HG03095 (cell line): ENCODE measurements around the gene APOO.

Source experiments
- ATAC-seq: cut with Tn5 transposase; IDR thresholded peaks from one replicate; pipeline ENCODE4 v1.9.1; 2021; ENCODE audit warnings: moderate library complexity; ENCODE audit not compliant: unreplicated experiment

Gene APOO

GRCh38 chrX:23788946-23789345 lies 118.8 kb downstream of the APOO start:
- ATAC-seq = no peak

DNA sequence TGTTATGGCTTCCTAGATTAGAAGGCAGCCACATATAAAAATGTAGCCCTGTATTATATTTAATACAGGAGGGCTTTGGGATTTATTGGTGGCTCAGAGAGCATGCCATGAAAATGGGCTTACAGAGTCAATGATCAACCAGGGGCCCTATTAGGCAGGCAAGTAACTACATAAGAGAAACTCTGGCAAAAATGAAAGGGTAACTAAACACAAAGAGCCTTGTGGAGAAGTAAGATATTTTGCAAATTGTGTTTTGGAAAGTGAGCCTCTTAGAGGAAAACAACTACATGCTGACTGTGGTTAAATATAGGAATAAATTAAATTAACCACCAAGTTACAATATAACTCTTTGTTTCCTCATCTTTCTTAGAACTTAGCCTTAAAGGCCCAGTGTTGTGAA lies 119.2 kb downstream of the APOO start:
- ATAC-seq = no peak

- ATAC-seq = no peak
These were observed 120.0 kb downstream of the APOO start for GRCh38 chrX:23787745-23788118.

- no peak for ATAC-seq
These were observed 121.4 kb downstream of the APOO start for GRCh38 chrX:23786268-23786815.

- no peak for ATAC-seq
These were observed 122.2 kb downstream of the APOO start for GRCh38 chrX:23785580-23785979.

DNA sequence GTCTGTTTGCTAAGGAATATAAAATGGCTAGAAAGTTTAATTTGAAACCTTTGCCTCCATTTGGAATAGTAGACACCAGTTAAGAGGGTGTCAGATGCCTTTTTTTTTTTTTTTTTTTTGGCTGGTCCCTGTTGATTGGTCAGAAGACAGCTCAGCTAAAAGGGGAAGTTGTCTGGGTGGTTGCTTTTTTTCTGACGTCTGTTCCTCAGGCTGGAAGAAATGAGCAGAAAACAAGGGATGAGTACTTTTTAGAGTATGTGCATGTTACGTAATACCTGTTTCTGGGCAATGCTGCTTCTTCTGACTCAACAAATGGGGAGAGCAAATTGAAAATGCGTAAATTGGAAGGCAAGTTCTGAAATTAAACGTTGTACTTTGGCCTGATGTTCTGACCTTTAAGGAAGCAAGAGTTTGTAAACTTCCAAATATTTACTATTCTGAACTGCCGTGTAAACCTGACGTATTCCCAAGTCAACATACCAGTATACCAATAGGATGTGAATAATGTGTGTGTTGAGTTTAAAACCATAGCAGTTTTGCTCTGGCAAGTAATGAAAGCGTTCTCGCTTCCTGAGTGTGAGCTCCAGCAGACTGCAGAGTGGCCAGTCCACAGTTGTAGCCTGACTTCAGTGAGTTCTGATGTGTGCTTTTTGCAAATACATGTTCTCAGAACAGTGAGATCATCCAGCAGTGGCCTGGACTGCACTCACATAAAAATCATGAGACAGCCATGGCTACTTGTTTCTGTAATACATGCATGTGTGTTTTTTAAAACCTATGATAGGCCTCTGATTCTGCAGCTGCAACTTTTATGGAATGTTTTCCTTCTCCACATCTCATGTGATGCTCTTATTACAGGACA lies 123.0 kb downstream of the APOO start:
- ATAC-seq = no peak

DNA sequence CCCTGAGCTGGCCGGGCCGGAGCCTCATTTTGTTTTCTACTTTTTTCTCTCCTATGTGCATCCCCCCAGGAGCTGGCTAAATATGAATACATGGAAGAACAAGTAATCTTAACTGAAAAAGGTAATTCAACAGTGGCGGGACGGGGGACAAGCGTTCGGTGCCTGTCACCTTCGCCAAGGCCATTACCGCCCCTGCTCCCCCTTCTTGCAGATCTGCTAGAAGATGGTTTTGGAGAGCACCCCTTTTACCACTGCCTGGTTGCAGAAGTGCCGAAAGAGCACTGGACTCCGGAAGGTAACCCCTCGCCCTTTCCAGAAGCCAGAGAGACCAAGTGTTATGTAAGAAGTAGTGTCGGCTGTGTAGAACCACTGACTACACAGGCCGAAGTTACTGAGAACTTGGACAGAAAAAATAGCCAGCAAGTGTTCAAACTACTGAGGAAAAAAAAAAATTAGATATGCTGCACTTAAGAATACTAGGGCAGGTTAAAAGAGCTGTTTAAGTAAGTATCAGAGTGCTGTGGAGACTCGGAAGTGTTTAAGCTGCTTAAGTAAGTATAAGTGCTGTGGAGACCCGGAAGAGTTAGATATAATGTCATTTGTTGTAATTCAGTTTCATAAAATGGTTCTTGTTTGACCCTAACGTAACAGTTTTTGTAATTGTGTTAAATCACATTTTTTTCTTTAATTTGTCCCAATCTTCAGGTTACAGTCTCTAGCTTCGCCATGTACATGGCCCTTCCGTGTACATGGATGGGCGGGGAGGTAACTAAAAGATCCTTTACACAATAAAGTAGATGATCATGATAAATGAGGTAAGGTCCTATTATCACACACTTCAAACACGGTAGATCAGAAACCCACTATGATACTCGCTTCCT lies 123.9 kb downstream of the APOO start:
- ATAC-seq = no peak
